Activated naive CD8-positive, alpha-beta T cell treated with anti-CD3 and anti-CD28 coated beads, Interleukin-2, amount 50 U/mL, for 24 hours (primary cell): Measurements from ENCODE around the gene TMEM145.
"Not testable (repeated sequence)": the region's sequence is repeated elsewhere in the genome, so short reads cannot be mapped to it uniquely, and the experiment has no call there.

Source experiments
- ATAC-seq: fragments of 150-1000 bp; cut with Tn5 transposase; one replicate; pipeline ENCODE4 v1.10.0; 2021
- DNase-seq: peaks from one replicate; pipeline ENCODE4 v3.0.0; 2021
- H3K27ac Mint-ChIP-seq: one replicate; pipeline ENCODE4 v1.8.0; 2021; ENCODE audit warnings: mild to moderate bottlenecking, mixed read lengths
- H3K27me3 Mint-ChIP-seq: one replicate; pipeline ENCODE4 v1.8.0; 2021; ENCODE audit warnings: mixed read lengths
- H3K36me3 Mint-ChIP-seq: one replicate; pipeline ENCODE4 v1.8.0; 2021; ENCODE audit warnings: low read depth, mixed read lengths
- H3K4me1 Mint-ChIP-seq: one replicate; pipeline ENCODE4 v1.8.0; 2021; ENCODE audit warnings: mixed read lengths
- H3K4me3 Mint-ChIP-seq: one replicate; pipeline ENCODE4 v1.8.0; 2021; ENCODE audit warnings: mild to moderate bottlenecking, moderate library complexity, mixed read lengths
- H3K9me3 Mint-ChIP-seq: one replicate; pipeline ENCODE4 v1.8.0; 2021; ENCODE audit warnings: mixed read lengths

Gene TMEM145

DNA sequence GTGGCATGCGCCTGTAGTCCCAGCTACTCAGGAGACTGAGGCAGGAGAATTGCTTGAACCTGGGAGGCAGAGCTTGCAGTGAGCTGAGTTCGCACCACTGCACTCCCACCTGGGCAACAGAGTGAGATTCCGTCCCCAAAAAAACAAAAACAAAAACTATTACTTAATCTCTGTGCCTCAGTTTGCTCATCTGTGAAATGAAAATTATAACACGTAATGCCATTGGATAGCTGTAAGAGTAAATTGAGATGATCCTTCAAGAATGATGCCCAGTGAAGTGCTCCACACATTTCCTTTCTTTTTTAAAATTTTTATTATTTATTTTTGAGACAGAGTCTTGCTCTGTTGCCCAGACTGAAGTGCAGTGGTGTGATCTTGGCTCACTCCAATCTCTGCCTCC lies 26.8 kb downstream of the TMEM145 start:
- not testable (repeated sequence) for H3K4me1 Mint-ChIP-seq, DNase-seq, H3K4me3 Mint-ChIP-seq, H3K9me3 Mint-ChIP-seq, ATAC-seq, H3K27me3 Mint-ChIP-seq, H3K27ac Mint-ChIP-seq, H3K36me3 Mint-ChIP-seq

DNA sequence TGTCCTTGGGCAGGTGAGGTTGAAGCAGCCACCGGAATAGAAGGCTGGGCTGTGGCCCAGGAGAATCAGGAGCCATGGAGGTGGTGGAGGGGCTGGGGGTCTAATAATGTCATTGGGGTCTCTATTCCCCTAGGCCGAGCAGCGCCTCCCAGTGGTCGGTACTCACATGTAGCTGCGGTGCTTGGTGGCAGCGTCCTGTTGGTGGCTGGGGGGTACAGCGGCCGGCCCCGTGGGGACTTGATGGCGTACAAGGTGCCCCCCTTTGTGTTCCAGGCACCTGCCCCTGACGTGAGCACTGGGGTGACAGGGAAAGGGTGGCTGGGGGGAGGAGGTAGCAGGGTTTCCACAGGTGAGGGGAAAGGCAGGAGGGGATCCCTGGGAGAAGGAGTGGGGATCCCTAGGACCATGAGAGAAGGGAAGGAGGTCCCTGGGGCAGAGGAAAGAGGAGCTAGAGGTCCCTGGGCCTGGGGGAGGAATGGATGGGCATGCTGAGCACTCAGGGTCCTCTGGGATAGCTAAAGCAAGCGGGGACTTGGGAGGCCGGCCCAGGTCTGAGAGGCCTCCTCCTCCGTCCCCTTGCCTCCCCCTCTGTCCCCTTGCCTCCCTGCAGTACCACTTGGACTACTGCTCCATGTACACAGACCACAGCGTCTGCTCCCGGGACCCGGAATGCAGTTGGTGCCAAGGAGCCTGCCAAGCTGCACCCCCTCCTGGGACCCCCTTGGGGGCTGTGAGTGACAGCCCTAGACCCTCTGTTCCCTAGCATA lies 30.4 kb downstream of the TMEM145 start:
- Mint-ChIP-seq H3K4me1 (peaks cover 3% of the 10 kb centered on the region), H3K9me3 (no peaks in the 10 kb centered on the region), H3K27me3 (no peaks in the 10 kb centered on the region), H3K36me3 (peaks cover 2% of the 10 kb centered on the region), H3K4me3 (no peak overlapping the region), H3K27ac (no peak overlapping the region)
- DNase-seq (no peak), ATAC-seq (no peak)

DNA sequence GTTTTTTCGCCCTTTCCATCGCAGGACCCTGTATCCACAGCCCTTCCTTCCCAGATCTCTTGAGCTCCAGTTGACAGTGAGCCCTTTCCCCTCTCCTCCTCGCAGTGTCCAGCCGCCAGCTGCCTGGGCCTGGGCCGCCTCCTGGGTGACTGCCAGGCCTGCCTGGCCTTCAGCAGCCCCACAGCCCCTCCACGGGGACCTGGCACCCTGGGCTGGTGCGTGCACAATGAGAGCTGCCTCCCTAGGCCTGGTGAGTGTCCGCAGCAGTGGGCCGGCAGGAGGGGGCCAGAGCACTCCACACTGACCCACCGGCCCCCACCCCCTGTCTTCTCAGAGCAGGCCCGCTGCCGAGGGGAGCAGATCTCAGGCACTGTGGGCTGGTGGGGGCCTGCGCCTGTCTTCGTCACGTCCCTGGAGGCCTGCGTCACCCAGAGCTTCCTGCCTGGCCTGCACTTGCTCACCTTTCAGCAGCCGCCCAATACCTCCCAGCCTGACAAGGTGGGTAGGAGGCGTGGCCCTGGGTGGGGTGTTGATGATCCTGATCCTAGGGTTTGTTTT lies 31.3 kb downstream of the TMEM145 start:
- H3K4me3 Mint-ChIP-seq = no peak overlapping the region
- H3K27ac Mint-ChIP-seq = no peak overlapping the region
- peaks cover under 1% of the 10 kb centered on the region for H3K4me1 Mint-ChIP-seq
- H3K9me3 Mint-ChIP-seq = no peaks in the 10 kb centered on the region
- peaks cover 2% of the 10 kb centered on the region for H3K36me3 Mint-ChIP-seq
- DNase-seq (no peak), ATAC-seq (no peak)
- H3K27me3 Mint-ChIP-seq = no peaks in the 10 kb centered on the region

DNA sequence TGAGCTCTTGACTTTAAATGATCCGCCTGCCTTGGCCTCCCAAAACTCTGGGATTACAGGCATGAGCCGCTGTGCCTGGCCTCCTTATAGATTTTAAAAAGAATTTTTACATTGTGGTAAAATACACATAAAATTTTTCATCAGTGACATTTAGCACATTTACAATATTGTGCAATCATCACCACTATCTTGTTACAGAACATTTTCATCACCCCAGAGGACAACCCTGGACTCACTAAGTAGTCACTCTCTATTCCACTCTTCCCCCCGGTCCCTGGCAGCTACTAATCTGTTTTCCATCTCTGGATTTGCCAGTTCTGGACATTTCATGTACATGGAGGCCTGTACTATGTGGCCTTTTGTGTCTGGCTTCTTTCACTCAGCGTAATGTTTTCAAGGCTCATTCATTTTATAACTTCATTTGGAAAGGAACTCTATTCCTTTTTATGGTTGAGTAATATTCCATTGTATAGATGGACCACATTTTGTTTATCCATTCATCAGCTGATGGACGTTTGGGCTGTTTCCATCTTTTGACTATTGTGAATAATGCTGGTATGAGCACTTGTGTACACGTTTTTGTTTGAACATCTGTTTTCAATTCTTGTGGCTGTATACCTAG lies 32.2 kb downstream of the TMEM145 start:
- no peaks in the 10 kb centered on the region for H3K9me3 Mint-ChIP-seq
- DNase-seq (no peak), ATAC-seq (no peak)
- H3K4me1 Mint-ChIP-seq = no peaks in the 10 kb centered on the region
- H3K4me3 Mint-ChIP-seq = no peak overlapping the region
- no peaks in the 10 kb centered on the region for H3K27me3 Mint-ChIP-seq
- H3K27ac Mint-ChIP-seq = no peak overlapping the region
- H3K36me3 Mint-ChIP-seq = peaks cover 2% of the 10 kb centered on the region

DNA sequence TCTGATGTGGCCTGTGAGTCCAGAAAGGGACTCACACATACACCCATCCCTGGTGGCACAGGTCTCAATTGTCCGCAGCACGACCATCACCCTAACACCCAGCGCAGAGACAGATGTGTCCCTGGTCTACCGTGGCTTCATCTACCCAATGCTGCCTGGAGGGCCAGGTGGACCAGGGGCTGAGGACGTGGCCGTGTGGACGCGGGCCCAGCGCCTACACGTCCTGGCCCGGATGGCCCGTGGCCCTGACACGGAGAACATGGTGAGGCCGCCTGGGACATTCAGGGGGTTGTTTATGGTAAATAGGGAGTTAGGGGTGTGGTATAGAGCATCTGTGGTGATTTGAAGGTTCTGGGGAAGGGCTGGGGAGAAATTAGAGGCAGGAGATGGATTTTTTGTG lies 35.1 kb downstream of the TMEM145 start:
- ATAC-seq (no peak), DNase-seq (no peak)
- no peaks in the 10 kb centered on the region for H3K9me3 Mint-ChIP-seq
- H3K4me1 Mint-ChIP-seq = peaks cover 4% of the 10 kb centered on the region
- H3K27me3 Mint-ChIP-seq = no peaks in the 10 kb centered on the region
- H3K4me3 Mint-ChIP-seq = no peak overlapping the region
- no peak overlapping the region for H3K27ac Mint-ChIP-seq
- H3K36me3 Mint-ChIP-seq = peaks cover 2% of the 10 kb centered on the region

DNA sequence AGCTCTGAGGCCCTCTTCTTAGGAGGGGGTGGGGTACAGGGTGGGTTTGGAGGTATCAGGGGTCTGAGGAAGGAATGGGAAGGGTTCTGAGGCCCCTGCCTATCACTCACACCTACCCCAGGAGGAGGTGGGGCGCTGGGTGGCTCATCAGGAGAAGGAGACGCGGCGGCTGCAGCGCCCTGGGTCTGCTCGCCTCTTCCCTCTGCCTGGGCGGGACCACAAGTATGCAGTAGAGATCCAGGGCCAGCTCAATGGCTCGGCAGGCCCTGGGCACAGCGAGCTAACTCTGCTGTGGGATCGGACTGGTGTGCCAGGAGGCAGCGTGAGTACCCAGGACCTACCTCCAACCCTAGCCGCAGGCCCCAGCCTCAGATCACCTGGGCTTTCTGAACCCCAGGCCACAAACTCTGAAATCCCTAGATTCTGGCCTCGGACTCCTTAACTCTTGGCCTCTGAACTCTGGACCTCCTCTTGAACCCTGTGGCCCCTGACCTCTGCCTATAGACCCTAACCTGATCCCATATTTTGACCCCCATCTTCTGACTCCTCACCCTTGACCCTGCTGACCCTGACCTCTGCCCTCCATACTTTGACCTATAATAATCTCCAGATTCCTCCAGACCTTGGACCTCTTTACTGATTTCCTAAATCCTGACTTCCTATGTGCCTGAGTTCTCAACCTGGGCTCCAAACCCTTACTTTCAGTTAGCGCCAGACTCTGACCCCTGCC lies 36.4 kb downstream of the TMEM145 start:
- Mint-ChIP-seq H3K36me3 (peaks cover 2% of the 10 kb centered on the region), H3K9me3 (no peaks in the 10 kb centered on the region), H3K4me3 (no peak overlapping the region), H3K4me1 (peaks cover 4% of the 10 kb centered on the region), H3K27me3 (no peaks in the 10 kb centered on the region), H3K27ac (no peak overlapping the region)
- DNase-seq = no peak
- ATAC-seq = no peak

DNA sequence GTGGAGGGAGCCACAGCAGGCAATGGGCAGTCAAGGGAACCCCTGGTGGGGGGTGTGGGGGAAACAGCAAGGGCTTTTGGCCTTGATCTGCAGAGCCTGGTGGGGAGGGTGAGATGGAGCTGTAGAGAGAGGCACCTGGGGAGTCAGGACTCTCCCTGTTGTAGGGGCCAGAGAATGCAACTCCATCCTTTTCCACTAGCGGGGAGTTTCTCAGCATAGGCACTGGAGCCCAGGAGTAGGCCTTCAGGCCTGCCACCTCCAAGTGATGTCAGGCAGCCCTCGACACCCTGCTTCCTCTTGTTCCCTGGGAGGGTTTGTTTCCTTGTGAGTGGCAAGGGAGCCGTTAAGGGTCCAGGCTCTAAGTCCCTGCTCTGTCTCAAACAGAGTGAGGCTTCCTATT lies 37.3 kb downstream of the TMEM145 start:
- no peaks in the 10 kb centered on the region for H3K9me3 Mint-ChIP-seq
- no peaks in the 10 kb centered on the region for H3K27me3 Mint-ChIP-seq
- H3K4me3 Mint-ChIP-seq = no peak overlapping the region
- H3K36me3 Mint-ChIP-seq = no peaks in the 10 kb centered on the region
- no peak for ATAC-seq
- no peak overlapping the region for H3K27ac Mint-ChIP-seq
- H3K4me1 Mint-ChIP-seq = peaks cover 4% of the 10 kb centered on the region
- no peak for DNase-seq

DNA sequence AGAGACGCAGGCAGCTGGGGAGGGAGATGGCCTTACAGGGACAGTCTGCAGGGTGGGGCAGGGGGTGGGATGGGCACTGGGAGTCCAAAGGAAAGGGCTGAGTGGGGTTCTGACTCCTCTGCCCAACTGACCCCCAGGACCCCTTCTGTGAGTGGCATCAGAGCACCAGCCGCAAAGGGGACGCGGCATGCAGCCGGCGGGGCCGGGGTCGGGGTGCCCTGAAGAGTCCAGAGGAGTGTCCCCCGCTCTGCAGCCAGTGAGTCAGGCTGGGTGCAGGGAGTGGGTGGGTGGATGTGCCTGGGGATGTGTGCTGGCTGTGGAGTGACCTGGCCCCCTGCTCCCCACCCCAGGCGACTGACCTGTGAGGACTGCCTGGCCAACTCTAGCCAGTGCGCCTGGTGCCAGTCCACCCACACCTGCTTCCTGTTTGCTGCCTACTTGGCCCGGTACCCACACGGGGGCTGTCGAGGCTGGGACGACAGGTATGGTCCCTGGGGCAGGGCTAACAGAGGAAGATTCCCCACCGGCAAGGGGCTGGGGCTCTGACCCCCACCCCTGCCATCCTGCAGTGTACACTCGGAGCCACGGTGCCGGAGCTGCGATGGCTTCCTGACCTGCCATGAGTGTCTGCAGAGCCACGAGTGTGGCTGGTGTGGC lies 38.1 kb downstream of the TMEM145 start:
- H3K4me1 Mint-ChIP-seq = peaks cover 4% of the 10 kb centered on the region
- DNase-seq = no peak
- H3K4me3 Mint-ChIP-seq = no peak overlapping the region
- no peaks in the 10 kb centered on the region for H3K9me3 Mint-ChIP-seq
- H3K36me3 Mint-ChIP-seq = no peaks in the 10 kb centered on the region
- no peak for ATAC-seq
- H3K27ac Mint-ChIP-seq = no peak overlapping the region
- no peaks in the 10 kb centered on the region for H3K27me3 Mint-ChIP-seq

DNA sequence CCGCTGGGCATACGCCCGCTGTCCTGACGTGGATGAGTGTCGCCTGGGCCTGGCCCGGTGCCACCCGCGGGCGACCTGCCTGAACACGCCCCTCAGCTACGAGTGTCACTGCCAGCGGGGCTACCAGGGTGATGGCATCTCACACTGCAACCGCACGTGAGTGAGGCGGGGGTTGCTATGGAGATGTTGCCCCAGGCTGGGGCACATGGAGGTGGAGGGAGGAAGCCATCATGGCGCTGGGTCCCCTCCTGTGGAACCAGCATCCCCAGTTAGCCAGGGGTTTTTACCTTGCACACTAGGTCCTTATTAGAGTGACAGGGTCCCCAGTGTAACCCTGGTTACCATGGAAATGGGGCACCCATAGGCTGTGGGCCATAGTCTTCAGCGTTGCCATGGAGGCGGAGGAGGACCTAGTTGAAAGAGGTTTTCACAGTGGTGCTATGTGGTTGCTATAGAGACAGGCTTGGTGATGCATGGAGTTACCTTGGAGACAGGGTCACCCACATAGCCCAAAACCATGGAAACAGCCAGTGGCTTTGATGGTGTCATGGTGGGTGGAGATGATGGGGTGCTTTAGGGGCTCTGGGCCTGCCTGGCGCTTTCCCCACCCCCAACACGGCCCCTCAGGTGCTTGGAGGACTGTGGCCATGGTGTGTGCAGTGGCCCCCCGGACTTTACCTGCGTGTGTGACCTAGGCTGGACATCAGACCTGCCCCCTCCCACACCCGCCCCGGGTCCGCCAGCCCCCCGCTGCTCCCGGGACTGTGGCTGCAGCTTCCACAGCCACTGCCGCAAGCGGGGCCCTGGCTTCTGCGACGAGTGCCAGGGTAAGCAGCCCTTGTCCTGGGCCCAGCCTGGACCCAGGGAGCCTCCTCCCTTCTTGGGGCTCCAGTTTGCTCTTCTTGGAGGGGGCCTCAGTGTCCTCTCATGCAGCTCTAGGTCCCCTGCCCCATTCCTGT lies 39.5 kb downstream of the TMEM145 start:
- Mint-ChIP-seq H3K36me3 (no peaks in the 10 kb centered on the region), H3K4me1 (peaks cover 4% of the 10 kb centered on the region), H3K4me3 (no peak overlapping the region), H3K9me3 (no peaks in the 10 kb centered on the region), H3K27me3 (no peaks in the 10 kb centered on the region), H3K27ac (no peak overlapping the region)
- ATAC-seq = peak; percentile 83
- peak; percentile 16 for DNase-seq

DNA sequence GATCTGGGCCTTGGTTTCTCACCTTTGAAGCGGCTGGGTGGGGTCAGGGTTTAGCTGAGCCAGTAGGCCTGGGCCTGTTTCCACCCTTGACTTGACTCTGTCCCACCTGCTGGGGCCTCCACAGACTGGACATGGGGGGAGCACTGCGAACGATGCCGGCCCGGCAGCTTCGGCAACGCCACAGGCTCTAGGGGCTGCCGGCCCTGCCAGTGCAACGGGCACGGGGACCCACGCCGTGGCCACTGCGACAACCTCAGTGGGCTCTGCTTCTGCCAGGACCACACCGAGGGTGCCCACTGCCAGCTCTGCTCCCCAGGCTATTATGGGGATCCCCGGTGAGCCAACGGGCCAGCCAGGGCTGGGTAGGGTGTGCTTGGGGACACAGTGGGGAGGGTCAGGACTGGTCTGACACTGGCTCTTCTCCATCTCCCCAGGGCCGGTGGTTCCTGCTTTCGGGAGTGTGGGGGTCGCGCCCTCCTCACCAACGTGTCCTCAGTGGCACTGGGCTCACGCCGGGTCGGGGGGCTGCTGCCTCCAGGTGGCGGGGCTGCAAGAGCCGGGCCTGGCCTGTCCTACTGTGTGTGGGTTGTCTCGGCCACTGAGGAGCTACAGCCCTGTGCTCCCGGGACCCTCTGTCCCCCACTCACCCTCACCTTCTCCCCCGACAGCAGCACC lies 40.4 kb downstream of the TMEM145 start:
- DNase-seq = no peak
- Mint-ChIP-seq H3K36me3 (no peaks in the 10 kb centered on the region), H3K27me3 (no peaks in the 10 kb centered on the region), H3K9me3 (no peaks in the 10 kb centered on the region), H3K4me1 (peaks cover 4% of the 10 kb centered on the region), H3K4me3 (no peak overlapping the region), H3K27ac (no peak overlapping the region)
- ATAC-seq = no peak

DNA sequence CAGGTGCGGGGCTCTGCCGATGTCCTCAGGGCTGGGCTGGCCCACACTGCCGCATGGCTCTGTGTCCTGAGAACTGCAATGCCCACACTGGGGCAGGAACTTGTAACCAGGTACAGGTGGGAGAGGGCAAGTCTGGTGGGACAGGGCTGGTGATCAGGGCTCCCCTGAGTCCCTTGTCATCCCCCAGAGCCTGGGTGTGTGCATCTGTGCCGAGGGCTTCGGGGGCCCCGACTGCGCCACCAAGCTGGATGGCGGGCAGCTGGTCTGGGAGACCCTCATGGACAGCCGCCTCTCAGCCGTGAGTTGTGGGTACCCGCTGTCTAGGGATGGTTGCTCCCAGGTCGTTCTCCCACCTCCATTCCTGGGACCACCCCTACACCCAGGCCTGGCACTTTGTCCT lies 42.8 kb downstream of the TMEM145 start:
- Mint-ChIP-seq H3K27me3 (no peaks in the 10 kb centered on the region), H3K4me1 (peaks cover 4% of the 10 kb centered on the region), H3K9me3 (no peaks in the 10 kb centered on the region), H3K36me3 (no peaks in the 10 kb centered on the region), H3K4me3 (no peak overlapping the region), H3K27ac (no peak overlapping the region)
- DNase-seq (no peak), ATAC-seq (no peak)

DNA sequence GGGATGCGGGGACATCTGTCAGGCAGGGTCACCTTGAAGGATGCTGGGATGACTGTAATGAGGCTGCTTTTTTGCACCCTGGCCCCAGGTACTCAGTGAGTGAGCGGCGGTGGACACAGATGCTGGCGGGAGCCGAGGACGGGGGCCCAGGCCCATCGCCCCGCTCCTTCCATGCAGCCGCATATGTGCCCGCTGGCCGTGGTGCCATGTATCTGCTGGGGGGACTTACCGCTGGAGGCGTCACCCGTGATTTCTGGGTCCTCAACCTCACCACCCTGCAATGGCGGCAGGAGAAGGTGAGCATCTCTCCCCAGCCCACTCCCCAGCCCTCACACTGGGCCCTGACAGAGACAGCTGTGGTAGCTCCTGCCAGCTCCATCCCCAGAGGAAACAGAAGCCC lies 43.6 kb downstream of the TMEM145 start:
- Mint-ChIP-seq H3K27me3 (no peaks in the 10 kb centered on the region), H3K4me1 (peaks cover 4% of the 10 kb centered on the region), H3K4me3 (no peak overlapping the region), H3K36me3 (no peaks in the 10 kb centered on the region), H3K9me3 (no peaks in the 10 kb centered on the region), H3K27ac (no peak overlapping the region)
- ATAC-seq (no peak), DNase-seq (no peak)

DNA sequence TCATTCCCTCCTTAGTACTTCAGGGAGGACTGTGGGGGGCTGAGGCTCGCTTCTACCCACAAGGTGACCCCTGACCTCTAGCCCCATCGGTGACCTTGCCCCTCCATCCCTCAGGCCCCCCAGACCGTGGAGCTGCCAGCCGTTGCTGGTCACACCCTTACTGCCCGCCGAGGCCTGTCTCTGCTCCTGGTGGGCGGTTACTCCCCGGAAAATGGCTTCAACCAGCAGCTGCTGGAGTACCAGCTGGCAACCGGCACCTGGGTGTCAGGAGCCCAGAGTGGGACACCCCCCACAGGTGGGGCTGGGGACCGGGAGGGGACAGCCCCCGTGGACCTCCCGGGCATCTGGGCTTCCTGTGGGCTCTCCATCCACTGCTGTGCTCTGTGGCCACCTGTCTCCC lies 44.2 kb downstream of the TMEM145 start:
- Mint-ChIP-seq H3K36me3 (no peaks in the 10 kb centered on the region), H3K27ac (no peak overlapping the region), H3K4me3 (no peak overlapping the region), H3K9me3 (no peaks in the 10 kb centered on the region), H3K4me1 (peaks cover 3% of the 10 kb centered on the region), H3K27me3 (no peaks in the 10 kb centered on the region)
- ATAC-seq = no peak
- no peak for DNase-seq
